Fibroblast of skin of left biceps (primary cell): ENCODE data around the gene PPP2CA.
"Not testable (repeated sequence)": the region's sequence is repeated elsewhere in the genome, so short reads cannot be mapped to it uniquely, and the experiment has no call there.

Experiments used
- DNase-seq, 2 experiments: peaks; one replicate each; pipeline ENCODE4 v3.0.0-alpha.2; 2013; ENCODE audit warnings: low read depth in 2 of 2

The PPP2CA gene

GRCh38 chr5:134245101-134245604, 19.3 kb upstream of the PPP2CA start:
- no peak for DNase-seq

- no peak for DNase-seq
Observed at GRCh38 chr5:134242146-134242545, 16.3 kb upstream of the PPP2CA start.

DNA sequence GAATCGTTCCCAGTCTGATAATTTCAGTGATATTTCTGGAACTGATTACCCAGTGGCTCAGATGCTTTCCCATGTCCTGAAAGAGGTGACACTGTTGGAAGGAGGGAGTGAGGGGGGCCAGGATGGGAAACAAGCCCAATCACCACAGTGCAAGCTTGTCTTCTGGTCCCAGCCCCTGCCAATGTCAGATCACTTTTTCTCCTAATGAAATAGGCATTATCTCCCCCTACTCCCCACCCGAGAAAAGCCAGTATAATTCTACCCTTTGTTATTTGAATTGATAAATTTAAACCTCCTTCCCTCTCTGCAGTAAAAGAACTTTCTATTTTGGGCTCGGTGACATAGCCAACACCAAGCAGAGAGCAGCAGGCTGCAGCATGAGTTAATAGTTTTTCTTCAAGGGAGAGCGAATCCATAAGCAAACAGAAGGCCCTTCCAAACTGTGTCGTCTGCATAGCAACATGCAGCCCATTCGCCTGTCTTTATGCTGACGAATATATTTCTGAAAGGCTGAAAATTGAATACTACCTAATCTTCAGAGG, 14.6 kb upstream of the PPP2CA start:
- no peak for DNase-seq

DNA sequence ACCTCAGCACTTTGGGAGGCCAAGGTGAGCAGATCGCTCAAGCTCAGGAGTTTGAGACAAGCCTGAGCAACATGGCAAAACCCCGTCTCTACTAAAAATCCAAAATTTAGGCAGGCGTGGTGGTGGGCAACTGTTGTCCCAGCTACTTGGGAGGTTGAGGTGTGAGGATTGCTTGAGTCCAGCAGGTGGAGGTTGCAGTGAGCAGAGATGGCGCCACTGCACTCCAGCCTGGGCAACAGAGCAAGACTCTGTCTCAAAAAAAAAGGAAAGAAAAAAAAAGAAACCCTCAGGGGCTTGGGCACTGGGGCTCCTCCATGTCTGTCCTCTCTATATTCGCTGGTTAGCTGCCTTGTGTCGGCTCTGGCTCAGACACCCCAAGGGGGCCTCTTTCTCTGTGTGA, 10.9 kb upstream of the PPP2CA start:
- DNase-seq = no peak

GRCh38 chr5:134236318-134236717, 10.4 kb upstream of the PPP2CA start:
- no peak for DNase-seq

DNA sequence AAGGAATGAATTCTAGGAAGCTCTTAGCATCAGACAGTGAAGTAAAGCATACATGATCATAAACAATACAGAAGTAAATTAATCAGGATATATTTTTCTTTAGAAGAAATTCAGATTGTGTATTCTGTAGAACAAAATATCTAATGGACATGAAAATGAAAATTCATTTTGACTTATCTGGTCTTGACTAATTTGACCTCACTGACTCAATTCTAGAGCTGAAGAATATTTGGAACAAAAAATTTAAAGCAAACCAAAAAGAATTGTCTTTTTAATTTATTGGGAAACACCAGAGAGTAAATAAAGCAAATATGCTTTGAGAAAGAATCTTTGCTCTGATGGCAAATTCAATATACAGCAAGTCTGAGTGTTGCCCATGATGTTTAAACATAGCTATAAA, 2.8 kb upstream of the PPP2CA start:
- DNase-seq = no peak

GRCh38 chr5:134227776-134228175, 1.9 kb upstream of the PPP2CA start:
- no peak for DNase-seq

GRCh38 chr5:134227259-134227658, 1.4 kb upstream of the PPP2CA start:
- DNase-seq = no peak

DNA sequence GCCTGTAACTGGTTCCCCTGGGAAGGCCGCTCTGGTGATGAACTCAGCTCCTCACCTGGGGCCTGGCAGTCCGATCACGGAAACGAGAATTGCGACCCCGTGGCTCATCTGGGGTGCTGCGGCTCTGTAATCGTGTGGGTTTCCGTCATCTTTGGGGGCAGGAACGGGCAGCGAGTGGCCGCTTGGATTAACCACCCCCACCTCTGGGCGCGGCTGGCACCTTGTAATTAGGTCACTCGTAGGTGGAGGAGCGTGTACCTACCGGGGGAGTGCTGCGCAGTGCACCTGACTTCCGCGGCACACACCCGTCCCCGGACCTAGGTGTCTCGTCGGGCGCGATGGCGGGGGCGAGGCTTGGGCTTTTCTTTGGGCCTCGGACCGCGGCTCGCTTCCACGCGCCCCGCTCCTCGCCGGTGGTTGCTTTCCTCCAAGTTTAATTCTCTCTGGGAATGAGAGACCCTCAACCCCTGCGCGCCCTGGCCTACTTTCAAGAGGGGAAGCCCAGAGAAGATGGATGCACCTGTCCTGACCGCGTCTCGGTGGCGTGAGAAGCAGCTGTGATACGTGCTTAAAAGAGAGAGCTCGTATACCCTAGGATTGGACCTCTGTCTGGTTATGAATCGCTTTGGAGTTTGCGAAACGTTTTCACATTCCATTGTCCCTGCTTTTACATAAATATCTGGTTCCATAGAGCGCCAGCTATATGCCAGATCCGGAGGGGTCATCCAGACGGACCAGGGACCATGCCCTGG, 744 bp upstream of the PPP2CA start:
- no peak for DNase-seq

GRCh38 chr5:134224888-134225779, 739 bp downstream of the PPP2CA start:
- peak in 1 of 2 experiments; percentile 54 for DNase-seq

DNA sequence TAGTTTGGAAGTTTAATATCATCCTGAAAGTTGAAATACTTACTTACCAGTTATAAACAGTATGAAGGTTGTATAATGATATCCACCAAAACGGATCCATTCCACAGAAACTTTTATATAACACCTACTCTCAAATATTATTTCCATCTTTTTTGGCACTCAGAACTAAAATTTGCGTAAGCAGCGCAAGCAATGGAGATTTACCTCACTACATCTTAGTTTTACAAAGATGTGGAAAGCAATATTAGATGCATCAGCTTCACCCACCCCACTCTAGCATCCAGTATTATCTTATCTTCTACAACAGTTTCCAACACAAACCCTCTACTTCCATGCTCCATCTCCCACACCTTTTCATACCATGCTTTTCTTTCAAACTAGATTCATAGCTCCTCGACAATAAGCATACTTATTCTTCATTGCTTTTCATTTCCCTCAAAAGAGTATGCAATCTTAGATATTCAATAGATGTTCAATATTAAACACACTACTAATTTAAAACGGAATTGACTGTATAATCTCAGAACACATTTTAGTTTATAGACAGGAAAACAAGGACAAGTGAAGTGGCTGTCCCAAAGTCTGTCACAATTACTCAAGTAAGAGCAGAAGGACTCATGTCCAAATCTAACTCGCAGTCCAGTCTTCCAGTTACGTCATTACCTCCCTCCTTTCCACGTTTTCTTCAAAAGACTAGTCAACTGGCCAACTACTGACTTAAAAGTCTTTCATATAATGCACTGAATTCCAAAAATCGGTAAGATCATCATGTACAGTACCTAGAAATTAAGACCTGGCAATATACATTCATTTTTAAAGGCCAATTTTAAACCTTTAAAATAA, 2.2 kb downstream of the PPP2CA start:
- no peak for DNase-seq

GRCh38 chr5:134221690-134222089, 4.2 kb downstream of the PPP2CA start:
- DNase-seq = not testable (repeated sequence)

DNA sequence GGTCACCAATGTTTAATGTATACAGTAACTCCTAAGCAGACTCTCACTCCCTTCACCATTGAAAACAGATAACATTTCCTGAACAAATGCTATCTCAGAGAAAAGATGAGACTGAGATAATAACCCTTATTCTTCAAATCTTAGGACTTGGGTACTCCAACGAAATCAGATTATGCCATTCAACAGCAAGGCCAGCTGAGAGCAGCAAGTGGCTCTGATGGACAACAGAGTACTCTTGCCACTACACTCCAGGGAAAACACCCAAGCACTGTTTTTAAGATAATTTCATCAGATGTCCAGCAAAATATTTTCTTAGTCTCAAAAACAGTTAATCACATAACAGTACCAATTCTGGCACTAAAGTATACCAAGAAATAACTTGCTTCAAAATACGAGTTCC, 10.1 kb downstream of the PPP2CA start:
- DNase-seq = no peak

- DNase-seq = peak; percentile 23 to 33
Observed at GRCh38 chr5:134211263-134212031, 14.4 kb downstream of the PPP2CA start.

GRCh38 chr5:134209477-134210245, 16.2 kb downstream of the PPP2CA start:
- DNase-seq = no peak

- no peak for DNase-seq
Observed at GRCh38 chr5:134207696-134208095, 18.2 kb downstream of the PPP2CA start.

DNA sequence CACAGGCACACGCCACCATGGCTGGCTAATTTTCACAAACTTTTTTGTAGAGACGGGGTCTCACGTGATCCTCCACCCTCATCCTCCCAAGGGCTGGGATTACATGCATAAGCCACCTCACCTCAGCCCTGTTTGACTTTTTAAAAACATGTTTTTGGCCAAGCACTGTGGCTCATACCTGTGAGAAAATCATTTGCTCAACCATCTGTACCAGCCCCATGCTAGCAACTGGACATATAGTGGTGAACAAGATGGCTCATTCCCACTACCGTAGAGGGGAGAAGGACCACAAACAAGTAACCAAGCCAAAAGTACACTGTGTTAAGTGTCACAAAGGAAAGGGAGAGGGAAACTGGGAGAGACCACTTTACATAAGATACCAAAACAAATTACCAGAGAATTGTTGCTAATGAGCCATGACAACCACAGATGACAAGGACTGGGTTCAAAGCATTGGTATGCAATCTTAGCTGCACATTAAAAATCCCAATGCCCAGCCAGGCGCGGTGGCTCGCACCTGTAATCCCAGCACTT, 19.2 kb downstream of the PPP2CA start:
- DNase-seq = no peak

GRCh38 chr5:134204575-134204974, 21.3 kb downstream of the PPP2CA start:
- no peak for DNase-seq

DNA sequence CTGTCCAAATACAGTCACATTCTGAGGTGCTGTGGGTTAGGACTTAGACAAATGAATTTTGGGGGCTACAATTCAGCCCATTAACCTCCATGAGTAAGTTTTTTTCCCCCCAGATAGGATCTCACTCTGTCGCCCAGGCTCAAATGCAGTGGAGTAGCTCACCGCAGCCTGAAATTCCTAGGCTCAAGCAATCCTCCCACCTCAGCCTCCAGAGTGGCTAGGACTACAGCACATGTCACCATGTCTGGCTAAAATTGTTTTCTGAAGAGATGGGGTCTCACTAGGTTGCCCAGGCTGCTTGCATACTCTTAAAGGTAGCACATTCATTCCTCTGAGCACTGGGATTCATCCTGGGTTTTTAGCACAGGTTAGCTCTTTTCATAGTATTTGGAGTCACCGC, 22.2 kb downstream of the PPP2CA start:
- no peak for DNase-seq

GRCh38 chr5:134195666-134196065, 30.2 kb downstream of the PPP2CA start:
- DNase-seq = no peak
